ENCODE measurements around the gene MTHFD2L.
"Not testable (repeated sequence)": the region's sequence is repeated elsewhere in the genome, so short reads cannot be mapped to it uniquely, and the experiment has no call there.

MTHFD2L gene

DNA sequence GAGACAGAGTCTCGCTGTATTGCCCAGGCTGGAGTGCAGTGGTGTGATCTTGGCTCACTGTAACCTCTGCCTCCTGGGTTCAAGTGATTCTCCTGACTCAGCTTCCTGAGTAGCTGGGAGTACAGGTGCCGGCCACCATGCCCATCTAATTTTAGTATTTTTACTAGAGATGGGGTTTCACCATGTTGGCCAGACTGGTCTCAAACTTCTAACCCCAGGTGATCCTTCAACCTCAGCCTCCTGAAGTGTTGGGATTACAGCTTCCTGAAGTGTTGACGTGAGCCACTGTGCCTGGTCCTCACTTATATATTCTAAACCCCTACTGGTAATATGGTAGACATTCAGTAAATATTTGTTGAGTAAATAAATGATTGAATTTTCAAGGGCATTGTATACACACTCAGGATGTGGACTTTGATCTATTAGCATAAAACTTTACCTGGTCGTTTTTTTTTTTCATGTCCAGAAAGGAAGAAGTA lies 33.0 kb downstream of the MTHFD2L start:
- no peak for DNase-seq

DNA sequence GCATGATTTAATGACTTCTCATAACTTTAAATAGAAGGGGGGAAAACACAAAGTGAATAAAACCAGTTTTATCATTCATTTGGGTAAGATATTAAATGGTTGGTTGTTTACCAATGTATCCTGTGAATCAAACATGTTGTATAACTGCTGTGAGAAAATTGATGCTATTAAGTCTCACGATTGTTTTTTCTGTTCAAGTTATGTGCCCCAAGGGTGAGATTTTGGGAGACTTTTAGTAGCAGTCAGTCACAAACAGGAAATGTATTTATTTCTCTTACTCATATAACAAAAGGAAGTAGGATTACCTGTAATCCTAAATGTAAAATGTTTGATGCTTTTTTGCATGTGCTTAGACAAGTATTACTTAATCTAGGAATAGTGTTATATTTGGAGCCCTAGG lies 39.2 kb downstream of the MTHFD2L start:
- no peak for DNase-seq

DNA sequence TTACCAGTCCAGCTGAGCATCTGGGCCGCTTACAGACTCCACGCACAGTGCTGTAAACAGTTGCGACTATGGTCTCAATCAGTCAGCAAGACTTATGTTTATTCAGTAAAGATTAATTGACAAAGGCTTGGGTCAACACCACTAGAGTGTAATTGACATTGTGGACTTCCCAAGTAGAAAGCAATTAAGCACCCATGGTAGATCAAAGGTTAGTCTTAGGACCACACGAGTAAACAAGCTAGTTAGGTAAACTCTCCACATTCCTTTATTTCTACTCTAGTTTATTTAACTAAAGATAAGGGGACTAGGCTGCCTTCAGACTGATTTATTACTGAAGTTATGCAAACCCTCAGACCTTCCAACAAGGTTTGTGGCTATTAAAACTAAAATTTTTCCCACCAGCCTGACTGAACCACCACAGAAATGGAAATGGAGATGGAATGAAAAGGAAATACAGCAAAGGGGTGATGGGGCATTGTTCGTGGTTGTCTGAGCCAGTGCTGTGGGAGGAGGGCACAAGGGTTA lies 44.2 kb downstream of the MTHFD2L start:
- no peak for DNase-seq

DNA sequence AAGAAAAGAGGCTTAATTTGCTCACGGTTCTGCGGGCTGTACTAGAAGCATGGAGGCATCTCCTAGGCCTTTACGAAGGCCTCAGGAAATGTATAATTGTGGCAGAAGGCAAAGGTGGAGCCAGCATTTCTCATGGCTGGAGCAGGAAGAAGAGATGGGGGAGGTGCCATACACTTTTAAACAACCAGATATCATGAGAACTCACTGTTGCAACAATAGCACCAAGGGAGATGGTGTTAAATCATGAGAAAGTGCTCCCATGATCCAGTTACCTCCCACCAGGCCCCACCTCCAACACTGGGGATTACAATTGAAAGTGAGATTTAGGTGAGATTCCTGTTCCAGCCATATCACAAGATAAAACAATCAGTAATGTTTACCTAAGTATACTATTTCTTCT lies 45.5 kb downstream of the MTHFD2L start:
- no peak for DNase-seq

DNA sequence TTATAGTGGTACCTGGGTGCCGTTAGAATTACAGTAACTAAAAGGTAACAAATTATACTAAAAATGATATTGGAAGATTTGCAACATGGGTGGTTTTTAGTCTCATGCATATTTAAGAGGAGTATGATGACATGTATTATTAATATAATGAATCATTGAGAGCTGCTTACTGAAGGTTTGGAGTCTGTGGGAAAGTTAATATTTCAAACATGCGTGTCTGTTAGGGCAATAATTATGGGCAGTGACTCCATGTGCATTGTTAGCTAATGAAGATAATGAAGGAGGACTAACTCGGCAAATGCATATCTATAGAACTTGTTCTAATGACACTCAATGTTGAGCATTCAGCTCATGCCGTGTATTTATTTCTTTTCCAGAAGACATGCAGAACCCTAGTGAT lies 47.1 kb downstream of the MTHFD2L start:
- no peak for DNase-seq

DNA sequence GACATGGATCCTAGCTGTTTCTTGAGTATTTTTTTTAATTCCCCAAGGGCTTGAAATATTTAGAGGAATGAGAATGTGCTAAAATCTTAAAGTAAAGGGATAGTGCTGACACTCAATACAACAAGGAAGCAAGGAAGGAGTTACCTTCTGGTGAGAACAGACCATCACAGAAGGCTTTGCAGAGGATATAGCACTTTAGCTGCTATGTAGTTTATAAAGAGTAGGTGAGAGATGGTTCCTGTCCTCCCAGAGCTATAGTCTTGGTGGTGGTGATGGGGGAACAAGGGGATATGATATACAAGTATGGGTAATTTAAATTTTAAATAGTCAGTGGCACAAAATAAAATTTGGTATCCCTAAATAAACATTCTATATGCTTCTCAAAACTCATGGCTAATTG lies 47.6 kb downstream of the MTHFD2L start:
- DNase-seq: no peak

DNA sequence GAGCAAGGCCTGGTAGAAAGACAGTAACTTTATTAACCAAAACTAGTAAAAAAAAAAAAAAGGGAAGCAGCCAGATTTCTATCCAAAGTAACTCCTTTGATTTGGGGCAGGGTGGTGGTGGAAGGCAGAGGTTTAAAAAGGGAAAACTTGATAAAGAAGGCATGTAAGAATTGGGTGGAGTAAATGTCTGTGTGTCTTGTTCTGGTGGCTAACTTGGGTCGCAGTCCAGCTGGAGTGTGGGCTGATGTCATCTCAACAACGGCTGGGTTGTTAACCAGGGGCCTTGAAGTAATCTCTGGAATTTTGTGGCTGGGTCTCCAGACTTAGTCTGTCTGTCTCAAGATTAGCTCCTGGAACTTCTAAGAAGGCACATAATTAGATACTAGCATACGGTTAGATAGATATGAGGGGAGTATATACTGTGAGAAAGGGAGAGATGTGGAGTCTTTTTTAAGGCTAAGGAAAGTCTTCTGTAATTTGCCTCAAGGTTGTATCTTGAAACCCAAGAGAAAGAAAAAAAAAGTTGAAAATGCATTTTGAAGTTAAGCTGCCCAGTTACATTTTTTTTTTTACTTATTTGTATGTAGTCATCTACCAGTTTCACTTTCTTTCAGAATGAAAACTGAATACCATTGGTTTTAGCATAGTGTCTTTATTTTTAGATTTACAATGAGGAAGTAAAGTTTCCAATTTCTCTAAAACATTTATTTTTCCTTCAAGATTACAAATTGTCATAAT lies 48.3 kb downstream of the MTHFD2L start:
- no peak for DNase-seq

DNA sequence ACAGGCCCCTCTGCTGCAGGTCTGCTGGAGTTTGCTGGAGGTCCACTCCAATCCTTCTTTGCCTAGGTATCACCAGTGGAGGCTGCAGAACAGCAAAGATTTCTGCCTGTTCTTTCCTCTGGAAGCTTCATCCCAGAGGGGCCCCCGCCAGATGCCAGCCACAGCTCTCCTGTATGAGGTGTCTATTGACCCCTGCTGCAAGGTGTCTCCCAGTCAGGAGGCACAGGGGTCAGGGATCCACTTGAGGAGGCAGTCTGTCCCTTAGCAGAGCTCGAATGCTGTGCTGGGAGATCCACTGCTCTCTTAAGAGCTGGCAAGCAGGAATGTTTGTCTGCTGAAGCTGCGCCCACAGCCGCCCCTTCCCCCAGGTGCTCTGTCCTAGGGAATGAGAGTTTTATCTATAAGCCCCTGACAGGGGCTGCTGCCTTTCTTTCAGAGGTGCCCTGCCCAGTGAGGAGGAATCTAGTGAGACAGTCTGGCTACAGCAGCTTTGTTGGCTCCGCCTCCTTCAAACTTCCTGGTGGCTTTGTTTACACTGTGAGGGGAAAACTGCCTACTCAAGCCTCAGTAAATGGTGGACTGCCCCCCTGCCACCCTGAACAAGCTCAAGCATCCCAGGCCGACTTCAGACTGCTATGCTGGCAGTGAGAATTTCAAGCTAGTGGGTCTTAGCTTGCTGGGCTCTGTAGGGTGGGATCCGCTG lies 56.7 kb downstream of the MTHFD2L start:
- DNase-seq: not testable (repeated sequence)

DNA sequence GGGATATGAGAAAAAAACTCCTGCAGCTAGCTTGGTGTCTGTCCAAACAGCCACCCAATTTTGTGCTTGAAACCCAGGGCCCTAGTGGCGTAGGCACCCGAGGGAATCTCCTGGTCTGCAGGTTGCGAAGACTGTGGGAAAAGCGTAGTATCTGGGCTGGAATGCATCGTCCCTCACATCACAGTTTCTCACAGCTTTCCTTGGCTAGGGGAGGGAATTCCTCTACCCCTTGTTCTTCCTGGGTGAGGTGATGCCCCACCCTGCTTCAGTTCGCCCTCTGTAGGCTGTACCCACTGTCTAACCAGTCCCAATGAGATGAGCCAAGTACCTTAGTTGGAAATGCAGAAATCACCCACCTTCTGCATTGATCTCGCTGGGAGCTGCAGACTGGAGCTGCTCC lies 57.3 kb downstream of the MTHFD2L start:
- DNase-seq: not testable (repeated sequence)

DNA sequence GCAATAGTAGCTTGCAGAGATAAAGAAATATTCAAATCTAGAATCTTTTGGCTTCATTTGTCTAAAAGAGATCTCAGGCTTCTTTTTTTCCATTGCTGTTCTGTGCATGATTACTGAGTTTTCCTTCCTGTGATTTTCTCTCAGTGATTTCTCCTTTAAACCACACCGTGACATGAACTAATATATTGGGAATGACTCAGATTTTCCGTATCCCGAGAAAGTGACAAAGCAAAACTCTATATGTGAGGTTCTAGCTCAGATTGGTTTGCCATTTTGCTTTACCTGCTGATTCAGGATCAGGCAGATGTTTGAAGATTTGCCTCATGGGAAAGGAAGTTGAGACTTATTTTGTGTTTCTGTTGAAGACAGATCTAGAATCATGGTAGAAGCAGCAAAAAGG lies 59.4 kb downstream of the MTHFD2L start:
- no peak for DNase-seq

DNA sequence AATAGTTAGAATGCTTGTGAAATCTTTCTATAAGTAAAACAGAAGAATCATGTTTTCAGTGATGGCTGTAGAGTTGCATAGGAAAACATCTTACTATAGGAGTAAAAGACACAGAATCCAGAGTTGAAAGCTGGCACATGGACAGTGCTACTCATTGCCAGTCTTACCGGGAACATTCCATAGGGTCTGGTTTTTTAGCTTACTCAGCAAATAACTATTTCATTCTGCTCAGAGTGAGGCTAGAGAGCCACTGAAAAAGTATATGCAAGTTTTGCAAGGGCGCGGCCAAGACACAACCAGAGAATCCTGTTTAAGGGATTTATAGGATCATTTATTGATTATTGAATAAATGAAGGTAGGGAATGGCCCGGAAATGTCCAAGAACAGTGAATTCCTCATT lies 60.3 kb downstream of the MTHFD2L start:
- no peak for DNase-seq

DNA sequence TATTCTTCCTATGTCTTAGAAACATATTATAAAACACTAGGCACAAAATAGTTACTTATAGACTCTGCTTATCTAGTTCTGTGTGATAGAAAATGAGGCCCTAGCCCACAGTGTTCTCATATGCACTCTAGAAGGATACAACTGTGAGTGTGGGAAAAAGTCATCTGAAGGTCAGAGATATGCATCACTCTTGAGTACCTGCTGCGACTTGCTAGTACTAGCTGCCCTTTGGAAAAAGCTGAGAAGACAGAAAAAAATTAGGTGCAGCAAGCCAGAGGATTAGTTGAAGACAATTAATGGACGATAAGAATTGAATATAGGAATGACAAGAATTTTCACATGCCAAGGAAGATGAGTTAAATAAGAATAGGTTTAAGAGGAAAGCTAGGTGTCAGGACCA lies 61.3 kb downstream of the MTHFD2L start:
- DNase-seq: no peak

DNA sequence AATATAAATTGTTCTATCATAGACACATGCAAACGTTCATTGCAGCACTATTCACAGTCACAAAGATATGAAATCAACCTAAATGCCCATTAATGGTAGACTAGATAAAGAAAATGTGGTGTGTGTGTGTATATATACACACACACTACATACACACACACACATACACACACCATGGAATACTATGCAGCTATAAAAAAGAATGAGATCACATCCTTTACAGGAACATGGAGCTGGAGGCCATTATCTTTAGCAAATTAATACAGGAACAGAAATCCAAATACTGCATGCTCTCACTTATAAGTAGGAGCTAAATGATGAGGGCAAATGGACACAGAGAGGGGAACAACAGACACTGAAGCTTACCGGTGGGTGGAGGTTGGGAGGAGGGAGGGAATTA lies 65.2 kb downstream of the MTHFD2L start:
- no peak for DNase-seq

DNA sequence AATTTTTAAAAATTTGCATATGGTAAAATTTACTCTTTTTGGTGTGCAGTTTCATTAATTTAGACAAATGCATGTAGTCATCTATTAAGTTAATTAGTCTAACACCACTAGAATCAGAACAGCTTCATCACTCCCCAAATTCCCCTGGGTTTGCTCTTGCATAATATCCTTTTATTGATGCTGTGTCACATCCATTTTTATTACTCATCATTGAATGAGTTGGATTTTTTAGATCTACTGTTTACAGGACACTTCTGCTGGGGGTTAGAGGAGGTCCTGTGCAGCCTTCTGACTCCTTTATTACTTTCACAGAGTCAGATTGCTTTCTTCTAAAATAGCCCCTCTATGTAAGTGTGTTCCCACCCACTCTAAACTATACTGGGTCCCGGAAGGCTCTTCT lies 65.9 kb downstream of the MTHFD2L start:
- DNase-seq: peak; percentile 1

DNA sequence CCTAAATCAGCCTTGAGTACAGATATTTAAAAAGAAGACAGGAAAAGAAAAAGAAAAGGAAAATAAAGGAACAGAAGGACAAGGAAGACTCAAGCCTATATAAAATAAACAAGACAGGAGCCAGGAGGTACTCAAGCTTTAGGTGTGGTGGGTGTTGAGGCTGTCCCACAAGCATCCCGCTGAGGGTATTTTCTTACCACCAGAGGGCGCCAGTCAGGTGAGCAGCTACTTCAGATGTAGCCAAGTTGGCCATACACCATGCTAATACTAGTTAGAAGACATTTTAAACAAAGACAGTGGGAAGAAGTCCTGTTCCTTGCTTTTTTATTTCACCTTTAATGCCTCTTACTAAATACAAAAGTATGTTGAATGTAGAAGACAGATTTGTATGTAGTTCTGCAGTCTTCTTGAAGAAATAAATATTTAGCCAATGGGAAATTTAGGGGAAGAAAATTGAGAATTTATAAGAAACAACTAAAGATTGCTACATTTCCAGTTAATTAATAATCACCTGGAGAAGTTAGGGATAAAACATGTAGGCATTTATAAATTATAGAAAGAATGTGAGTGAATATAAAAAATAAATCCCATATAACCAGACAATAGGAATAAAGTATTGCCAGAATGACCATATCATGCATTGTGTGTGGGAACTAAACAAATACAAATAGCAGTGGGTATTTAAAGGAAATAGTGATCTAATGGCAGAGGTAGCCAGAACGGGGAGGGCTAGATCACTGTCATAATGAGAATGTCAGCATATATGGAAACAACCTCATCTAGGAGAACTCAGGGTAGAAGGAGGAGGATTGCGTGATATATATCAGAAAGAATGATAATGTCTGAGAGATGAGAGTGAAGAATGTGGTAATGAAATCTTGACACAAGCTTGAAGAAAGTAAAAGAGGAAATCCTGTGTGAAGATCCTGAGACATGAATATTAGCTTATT lies 71.0 kb downstream of the MTHFD2L start:
- DNase-seq: no peak

DNA sequence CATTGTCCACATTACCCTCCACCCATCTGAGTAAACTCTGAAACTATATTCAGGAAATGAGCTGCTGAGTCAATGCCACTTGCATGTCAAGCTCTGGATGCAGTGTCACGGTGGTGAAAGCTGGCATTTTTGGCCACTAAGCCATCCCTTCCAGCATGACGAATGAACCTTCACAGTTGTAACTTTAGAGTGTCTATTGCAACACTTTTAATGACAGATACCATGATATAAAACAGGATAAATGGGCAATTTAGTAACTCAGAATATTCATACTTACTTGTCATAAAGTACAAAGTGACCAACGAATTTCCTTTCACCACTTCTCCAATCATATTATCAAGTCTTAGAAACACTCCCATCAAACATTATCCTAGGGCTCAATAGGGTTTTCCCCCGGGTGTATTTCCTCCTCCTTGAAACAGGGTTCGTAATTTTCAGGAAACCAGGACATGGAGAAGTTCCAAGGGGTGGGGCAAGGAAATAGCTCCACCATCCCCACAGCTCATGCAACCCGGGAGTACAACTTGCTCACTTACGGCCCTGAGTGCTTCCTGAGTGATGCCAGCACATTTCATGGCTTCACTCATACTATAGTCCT lies 73.1 kb downstream of the MTHFD2L start:
- DNase-seq: peak; percentile 39

DNA sequence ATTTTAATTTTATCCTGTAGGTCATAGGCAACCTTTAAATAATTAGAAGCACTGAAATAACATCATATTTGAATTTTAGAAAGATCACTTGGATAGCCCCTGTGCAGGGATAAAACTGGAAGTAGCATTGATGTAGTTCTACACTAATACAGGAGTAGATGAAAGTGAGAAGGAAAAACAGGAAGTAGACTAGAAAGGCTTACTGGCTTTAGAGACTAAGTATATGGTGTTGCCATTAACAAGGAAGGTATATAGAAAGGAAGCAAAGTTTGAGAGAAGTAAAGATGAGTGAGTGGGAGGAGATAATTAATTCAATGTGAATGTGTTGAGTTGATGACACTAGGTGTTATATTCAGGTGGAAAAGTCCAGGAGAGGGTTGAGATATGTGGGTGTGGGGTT lies 77.2 kb downstream of the MTHFD2L start:
- no peak for DNase-seq

DNA sequence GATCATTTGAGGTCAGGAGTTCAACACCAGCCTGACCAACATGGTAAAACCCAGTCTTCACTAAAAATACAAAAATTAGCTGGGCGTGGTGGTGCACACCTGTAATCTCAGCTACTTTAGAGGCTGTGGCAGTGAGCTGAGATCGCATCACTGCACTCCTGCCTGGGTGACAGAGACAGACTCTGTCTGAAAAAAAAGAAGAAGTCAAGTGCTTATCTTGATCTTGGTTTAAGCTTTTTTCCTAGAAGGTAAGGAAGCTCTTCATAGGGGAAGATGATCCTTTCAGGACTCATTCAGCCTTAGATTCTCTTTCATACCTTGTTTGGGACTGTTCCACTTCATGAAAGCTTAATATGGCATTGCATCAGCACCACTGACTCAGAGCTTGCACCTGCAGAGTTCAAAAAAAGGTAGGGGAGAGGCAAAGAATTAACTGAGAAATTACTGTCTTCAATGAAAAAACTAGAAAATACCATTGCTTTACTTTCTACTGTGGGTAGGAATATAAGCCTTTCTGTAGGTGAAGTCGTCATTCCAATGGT lies 79.6 kb downstream of the MTHFD2L start:
- no peak for DNase-seq

DNA sequence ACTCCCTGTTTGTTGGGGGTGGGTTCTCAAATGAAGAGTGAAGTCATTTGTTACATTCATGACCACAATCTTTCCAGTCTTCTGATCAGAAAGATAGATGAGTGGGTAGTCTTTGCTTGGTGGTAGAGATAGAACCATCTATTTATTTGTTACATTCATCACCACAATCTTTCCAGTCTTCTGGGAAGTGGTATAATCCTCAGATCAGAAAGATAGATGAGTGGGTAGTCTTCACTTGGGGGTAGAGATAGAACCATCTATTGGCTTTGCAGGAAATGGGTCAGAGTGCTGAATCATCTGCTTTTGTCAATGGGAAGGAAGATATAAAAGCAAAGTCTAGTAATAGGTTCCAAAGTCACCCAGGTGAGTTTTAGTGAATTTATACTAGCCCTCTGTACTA lies 86.1 kb downstream of the MTHFD2L start:
- DNase-seq: no peak

DNA sequence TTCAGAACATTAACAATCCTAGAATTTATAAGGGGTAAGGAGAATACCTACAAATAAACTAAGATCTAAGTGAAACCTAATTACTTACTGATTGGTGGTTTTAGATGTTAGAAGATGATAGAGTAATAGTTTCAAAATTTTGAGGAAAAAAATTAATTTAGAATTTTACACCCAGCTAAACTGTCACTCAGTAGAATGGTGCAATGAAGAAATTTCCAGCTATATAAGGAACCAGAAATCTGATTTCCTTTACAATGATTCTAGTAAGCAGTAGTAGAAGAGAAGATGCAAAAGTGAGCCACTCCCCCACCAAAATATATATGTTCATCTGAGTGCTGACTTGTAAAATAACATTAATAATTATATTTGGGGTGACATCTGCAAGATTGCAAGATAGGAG lies 95.0 kb downstream of the MTHFD2L start:
- DNase-seq: no peak

DNA sequence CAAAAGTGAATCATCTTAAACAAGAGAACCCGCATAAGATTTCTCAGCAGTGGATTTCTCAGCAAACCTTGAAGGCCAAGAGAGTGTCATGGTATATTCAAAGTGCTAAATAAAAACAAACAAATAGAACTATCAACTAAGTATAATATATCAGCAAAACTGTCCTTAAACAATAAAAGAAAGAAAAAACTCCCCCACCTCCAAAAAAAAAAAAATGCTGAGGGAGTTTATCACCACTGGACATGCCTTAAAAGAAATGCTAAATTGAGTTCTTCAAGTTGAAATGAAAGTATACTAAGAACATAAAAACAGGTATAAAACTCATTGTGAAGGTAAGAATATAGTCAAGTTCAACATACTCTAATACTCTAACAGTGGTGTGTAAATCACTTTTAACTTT lies 96.5 kb downstream of the MTHFD2L start:
- DNase-seq: no peak

DNA sequence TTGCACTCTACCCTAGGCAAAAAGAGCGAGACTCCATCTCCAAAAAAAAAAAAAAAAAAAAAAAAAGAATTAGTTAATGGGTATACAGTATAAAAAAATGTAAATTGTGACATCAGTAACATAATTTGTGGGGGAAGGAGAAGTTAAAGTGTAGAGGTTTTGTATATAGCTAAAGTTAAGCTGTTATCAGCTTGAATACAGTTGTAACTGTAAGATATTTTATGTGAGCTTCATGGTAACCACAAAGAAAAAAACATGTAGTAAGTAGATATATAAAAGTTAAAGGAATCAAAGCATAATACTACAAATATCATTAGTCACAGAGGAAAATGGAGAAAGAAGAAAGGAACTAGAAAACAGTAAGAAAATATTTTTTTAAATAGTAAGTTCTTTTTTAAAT lies 97.2 kb downstream of the MTHFD2L start:
- no peak for DNase-seq
